Smooth muscle cell (in vitro differentiated cells): ENCODE results near the gene DEFB131B. TPM values are rescaled to one million over a fixed set of nuclear protein-coding genes. Genes with fewer than 3 reads are reported as not detected.
"Not testable (repeated sequence)": the region's sequence is repeated elsewhere in the genome, so short reads cannot be mapped to it uniquely, and the experiment has no call there.

ENCODE experiments used
- DNase-seq: peaks from one replicate; lab custom pipeline; 2025; ENCODE audit not compliant: unreplicated experiment; lab: John Stamatoyannopoulos, UW
- H2AFZ ChIP-seq: fragments of 200-600 bp; sonication (generic); 2 replicates; pipeline ENCODE4 v1.6.0; 2016; ENCODE audit warnings: antibody characterized with exemption, low read depth, mild to moderate bottlenecking
- H3F3A ChIP-seq: fragments of 200-600 bp; sonication (generic); 2 replicates; pipeline ENCODE4 v1.6.0; 2017; ENCODE audit warnings: antibody characterized with exemption, low read depth
- H3K27ac ChIP-seq: fragments of 200-600 bp; sonication (generic); 2 replicates; pipeline ENCODE4 v1.5.1; 2016; ENCODE audit warnings: low read depth, mild to moderate bottlenecking
- H3K27me3 ChIP-seq: fragments of 200-600 bp; sonication (generic); 2 replicates; pipeline ENCODE4 v1.6.1; 2016; ENCODE audit warnings: low read depth, mild to moderate bottlenecking
- H3K36me3 ChIP-seq: fragments of 200-600 bp; sonication (generic); 2 replicates; pipeline ENCODE4 v1.5.1; 2016; ENCODE audit warnings: low read depth
- H3K4me1 ChIP-seq: fragments of 200-600 bp; sonication (generic); 2 replicates; pipeline ENCODE4 v1.5.1; 2016; ENCODE audit warnings: low read depth
- H3K4me2 ChIP-seq: fragments of 200-600 bp; sonication (generic); 2 replicates; pipeline ENCODE4 v1.6.0; 2016; ENCODE audit warnings: mild to moderate bottlenecking
- H3K4me3 ChIP-seq: fragments of 200-600 bp; sonication (generic); 2 replicates; pipeline ENCODE4 v1.5.1; 2016; ENCODE audit warnings: mild to moderate bottlenecking
- H3K79me2 ChIP-seq: fragments of 200-600 bp; sonication (generic); 2 replicates; pipeline ENCODE4 v1.6.0; 2016; ENCODE audit warnings: low read depth, mild to moderate bottlenecking
- H3K9ac ChIP-seq: fragments of 200-600 bp; sonication (generic); 2 replicates; pipeline ENCODE4 v1.6.0; 2016; ENCODE audit warnings: low read depth
- H3K9me3 ChIP-seq: fragments of 200-600 bp; sonication (generic); replicated peaks from 2 replicates; pipeline ENCODE4 v1.5.1; 2016; ENCODE audit warnings: low read depth
- H4K20me1 ChIP-seq: fragments of 200-600 bp; sonication (generic); 2 replicates; pipeline ENCODE4 v1.6.0; 2016; ENCODE audit warnings: low read depth
- WGBS: methylation state at CpG from one replicate; pipeline ENCODE4 v1.1.7; 2016; ENCODE audit warnings: low lambda C conversion rate; 5-methylcytosine and 5-hydroxymethylcytosine counted together
- polyA plus RNA-seq: library from polyadenylated mRNA; unstranded; fragments of >200 nt; fragmentation: Nextera tagmentation; extraction: Ambion mirVana; gene quantifications from 2 replicates; pipeline ENCODE4 v1.2.1, GENCODE V29; 2016
- total RNA-seq: library from RNA; depleted of rRNA; stranded (reverse); fragments of >200 nt; gene quantifications from 2 replicates; pipeline ENCODE4 v1.2.3, GENCODE V29; 2014
- TF ChIP-seq, protein P1 (sequence below): fragments of 200-600 bp; sonication (generic); IDR thresholded peaks from 2 replicates; pipeline ENCODE4 v1.5.1; 2017; ENCODE audit warnings: borderline replicate concordance, mild to moderate bottlenecking, antibody characterized with exemption; ENCODE audit not compliant: insufficient read depth, poor library complexity, severe bottlenecking

The DEFB131B gene
- total and polyA plus RNA-seq, 2 experiments from 2014 or later: not detected

DNA sequence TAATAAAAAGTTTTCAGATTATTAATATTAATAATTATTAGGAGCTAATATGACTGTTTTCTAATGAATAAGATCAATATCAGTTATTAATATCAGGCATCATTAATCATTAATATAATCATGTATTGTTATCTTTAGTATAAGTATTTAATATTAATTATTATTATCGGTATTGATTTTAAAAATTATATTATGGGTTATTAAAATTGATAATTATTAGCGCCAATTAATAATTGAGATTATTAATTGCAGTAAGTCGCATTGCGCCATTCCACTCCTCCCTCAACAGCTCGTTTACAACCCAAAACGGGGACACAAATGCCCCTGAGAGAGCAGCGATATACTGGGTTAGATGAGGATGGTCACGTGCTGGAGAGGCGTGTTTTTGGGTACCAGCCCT, 30.0 kb downstream of the DEFB131B start:
- WGBS: 96% methylated on average over 9 of the region's 9 CpGs
- H3F3A ChIP-seq: no peaks in the 10 kb centered on the region
- no peaks in the 10 kb centered on the region for H3K4me1 ChIP-seq
- no peak for DNase-seq
- H3K79me2 ChIP-seq: no peaks in the 10 kb centered on the region
- no peaks in the 10 kb centered on the region for H3K36me3 ChIP-seq
- H3K9ac ChIP-seq: no peak overlapping the region
- no peaks in the 10 kb centered on the region for H3K9me3 ChIP-seq
- H4K20me1 ChIP-seq: no peaks in the 10 kb centered on the region
- TF ChIP-seq, protein P1, sequence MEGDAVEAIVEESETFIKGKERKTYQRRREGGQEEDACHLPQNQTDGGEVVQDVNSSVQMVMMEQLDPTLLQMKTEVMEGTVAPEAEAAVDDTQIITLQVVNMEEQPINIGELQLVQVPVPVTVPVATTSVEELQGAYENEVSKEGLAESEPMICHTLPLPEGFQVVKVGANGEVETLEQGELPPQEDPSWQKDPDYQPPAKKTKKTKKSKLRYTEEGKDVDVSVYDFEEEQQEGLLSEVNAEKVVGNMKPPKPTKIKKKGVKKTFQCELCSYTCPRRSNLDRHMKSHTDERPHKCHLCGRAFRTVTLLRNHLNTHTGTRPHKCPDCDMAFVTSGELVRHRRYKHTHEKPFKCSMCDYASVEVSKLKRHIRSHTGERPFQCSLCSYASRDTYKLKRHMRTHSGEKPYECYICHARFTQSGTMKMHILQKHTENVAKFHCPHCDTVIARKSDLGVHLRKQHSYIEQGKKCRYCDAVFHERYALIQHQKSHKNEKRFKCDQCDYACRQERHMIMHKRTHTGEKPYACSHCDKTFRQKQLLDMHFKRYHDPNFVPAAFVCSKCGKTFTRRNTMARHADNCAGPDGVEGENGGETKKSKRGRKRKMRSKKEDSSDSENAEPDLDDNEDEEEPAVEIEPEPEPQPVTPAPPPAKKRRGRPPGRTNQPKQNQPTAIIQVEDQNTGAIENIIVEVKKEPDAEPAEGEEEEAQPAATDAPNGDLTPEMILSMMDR: no peak
- no peak overlapping the region for H3K4me2 ChIP-seq
- no peak overlapping the region for H3K4me3 ChIP-seq
- H3K27me3 ChIP-seq: no peaks in the 10 kb centered on the region
- H3K27ac ChIP-seq: no peak overlapping the region
- H2AFZ ChIP-seq: no peak overlapping the region

DNA sequence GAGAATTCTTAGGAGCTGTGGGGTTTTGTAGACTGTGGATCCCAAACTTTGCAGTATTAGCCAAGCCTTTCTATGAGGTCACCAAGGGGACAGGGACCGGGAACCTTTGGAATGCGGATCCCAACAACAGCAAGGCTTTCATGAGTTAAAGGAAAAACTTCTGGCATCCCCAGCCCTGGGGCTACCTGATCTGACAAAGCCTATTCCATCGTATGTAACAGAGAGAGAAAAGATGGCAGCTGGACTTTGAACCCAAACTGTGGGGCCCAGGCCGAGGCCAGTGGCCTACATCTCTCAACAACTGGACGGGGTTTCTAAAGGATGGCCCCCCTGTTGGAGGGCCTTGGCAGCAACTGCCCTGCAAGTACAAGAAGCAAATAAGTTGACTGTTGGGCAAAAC, 32.5 kb downstream of the DEFB131B start:
- not testable (repeated sequence) for H2AFZ ChIP-seq, H3K79me2 ChIP-seq, H3K4me2 ChIP-seq, H3F3A ChIP-seq, H3K9me3 ChIP-seq, H3K4me3 ChIP-seq, DNase-seq, H3K4me1 ChIP-seq, H3K27ac ChIP-seq, H3K9ac ChIP-seq, H3K27me3 ChIP-seq, H3K36me3 ChIP-seq, H4K20me1 ChIP-seq
- WGBS: 78% methylated on average over 5 of the region's 5 CpGs

DNA sequence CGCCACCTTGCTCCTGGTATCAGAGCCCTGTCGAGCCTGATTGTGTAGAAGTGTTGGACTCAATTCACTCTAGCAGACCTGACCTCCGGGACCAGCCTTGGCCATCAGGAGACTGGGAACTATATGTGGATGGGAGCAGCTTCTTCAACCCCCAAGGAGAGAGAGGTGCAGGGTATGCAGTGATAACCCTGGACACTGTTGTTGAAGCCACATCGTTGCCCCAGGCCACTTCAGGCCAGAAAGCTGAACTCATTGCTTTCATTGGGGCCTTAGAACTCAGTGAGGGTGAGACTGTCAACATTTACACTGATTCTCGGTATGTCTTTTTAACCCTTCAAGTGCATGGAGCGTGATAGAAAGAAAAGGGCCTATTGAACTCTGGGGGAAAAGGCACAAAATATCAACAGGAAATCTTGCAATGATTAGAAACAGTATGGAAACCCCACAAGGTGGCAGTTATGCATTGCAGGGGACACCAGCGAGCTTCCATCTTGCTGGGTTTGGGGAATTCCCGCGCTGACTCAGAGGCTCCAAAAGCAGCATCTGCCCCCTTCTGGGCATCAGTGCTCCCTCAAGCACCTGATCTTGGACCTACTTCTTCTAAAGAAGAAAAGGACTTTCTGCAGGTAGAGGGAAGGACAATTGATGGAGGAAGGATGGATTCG, 33.2 kb downstream of the DEFB131B start:
- not testable (repeated sequence) for DNase-seq, H3K9ac ChIP-seq, H3K27me3 ChIP-seq, H3K79me2 ChIP-seq, H3K4me2 ChIP-seq, H3K4me1 ChIP-seq, H3K4me3 ChIP-seq, H3K27ac ChIP-seq, H4K20me1 ChIP-seq, H2AFZ ChIP-seq, H3K9me3 ChIP-seq, H3F3A ChIP-seq, H3K36me3 ChIP-seq
- WGBS: 75% methylated on average over 10 of the region's 10 CpGs
- TF ChIP-seq, protein P1: peak; percentile 17

DNA sequence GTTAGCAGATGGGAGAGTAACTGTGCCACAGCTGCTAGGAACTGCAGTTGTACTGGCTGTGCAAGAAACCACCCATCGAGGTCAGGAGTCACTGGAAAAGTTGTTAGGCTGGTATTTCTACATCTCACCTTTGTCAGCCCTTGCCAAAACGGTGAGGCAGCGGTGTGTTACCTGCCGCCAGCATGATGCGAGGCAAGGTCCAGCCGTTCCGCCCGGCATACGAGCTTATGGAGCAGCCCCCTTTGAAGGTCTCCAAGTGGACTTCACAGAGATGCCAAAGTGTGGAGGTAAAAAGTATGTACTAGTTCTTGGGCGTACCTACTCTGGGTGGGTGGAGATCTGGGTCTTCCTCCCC, 33.7 kb downstream of the DEFB131B start:
- H3K27ac ChIP-seq, H3K4me2 ChIP-seq, DNase-seq, H2AFZ ChIP-seq, H3K79me2 ChIP-seq, H4K20me1 ChIP-seq, H3K27me3 ChIP-seq, H3K4me3 ChIP-seq, H3K9me3 ChIP-seq, H3K9ac ChIP-seq, H3K36me3 ChIP-seq, H3F3A ChIP-seq, H3K4me1 ChIP-seq: not testable (repeated sequence)
- 83% methylated on average over 10 of the region's 10 CpGs for WGBS
